SK-N-MC (cell line): ENCODE results near the gene RAI14.

Experiments
- EZH2 ChIP-seq: fragments of 200-600 bp; sonication (generic); IDR thresholded peaks from one replicate; pipeline ENCODE4 v1.6.1; 2017; ENCODE audit warnings: antibody characterized with exemption
- POLR2AphosphoS5 ChIP-seq: IDR thresholded peaks from 2 replicates; pipeline ENCODE4 v1.6.1; 2012; ENCODE audit warnings: mild to moderate bottlenecking, low read depth, low read length, borderline replicate concordance

- no peak for TF ChIP-seq EZH2
- TF ChIP-seq POLR2AphosphoS5 = no peak
These were observed 93.3 kb downstream of the RAI14 start for GRCh38 chr5:34749431-34749873.
